ENCODE measurements around the gene TBC1D2. TPM values are rescaled to one million over a fixed set of nuclear protein-coding genes. Genes with fewer than 3 reads are reported as not detected.

TBC1D2 gene
- total and polyA plus RNA-seq, 2 donors (not counting 3 experiments of a cell fraction or from before 2014, with no cell fraction given), result 3.4 to 4.5 TPM

- Histone ChIP-seq H3K4me3 (replicated peaks in 1 of 3; ENCODE audit: insufficient read depth in 1 of 3, low read depth in 1 of 3, low read length in 3 of 3) (no peak overlapping the region), H3K36me3 (ENCODE audit: control insufficient read depth in 2 of 2, extremely low read depth in 1 of 2, insufficient read depth in 2 of 2, low read length in 2 of 2) (no peaks in the 10 kb centered on the region), H3K27me3 (ENCODE audit: control insufficient read depth in 2 of 2, insufficient read depth in 2 of 2, low read length in 2 of 2) (no peaks in the 10 kb centered on the region), H3K9me3 (replicated peaks; ENCODE audit: control insufficient read depth, insufficient read depth, low read length) (no peaks in the 10 kb centered on the region), H3K79me2 (ENCODE audit: control insufficient read depth, insufficient read depth, low read length) (no peaks in the 10 kb centered on the region), H3K4me2 (ENCODE audit: insufficient read depth, low read length) (no peak overlapping the region), H3K4me1 (ENCODE audit: control insufficient read depth, extremely low read depth, insufficient read depth, low read length) (no peaks in the 10 kb centered on the region), H3K9me1 (replicated peaks; ENCODE audit: control insufficient read depth, extremely low read depth, insufficient read depth, low read length) (no peaks in the 10 kb centered on the region), H3K27ac (ENCODE audit: insufficient read depth, low read depth, low read length) (no peak overlapping the region), H3K9ac (replicated peaks; ENCODE audit: extremely low read depth, insufficient read depth, low read length) (no peak overlapping the region), H2AFZ (ENCODE audit: low read depth, low read length) (no peak overlapping the region), H4K20me1 (replicated peaks; ENCODE audit: control insufficient read depth, extremely low read depth, insufficient read depth, low read length) (no peaks in the 10 kb centered on the region)
- intact Hi-C loops (cut with micrococcal nuclease), result loop anchor here (5.0 kb wide), 2 partner anchors 118 to 268 kb away; partner anchors contain the start of gene TRMO
- TF ChIP-seq, protein P1, sequence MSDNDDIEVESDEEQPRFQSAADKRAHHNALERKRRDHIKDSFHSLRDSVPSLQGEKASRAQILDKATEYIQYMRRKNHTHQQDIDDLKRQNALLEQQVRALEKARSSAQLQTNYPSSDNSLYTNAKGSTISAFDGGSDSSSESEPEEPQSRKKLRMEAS (IDR thresholded peaks at IDR 0.05; ENCODE audit: insufficient read depth, insufficient read length), result no peak
- TF ChIP-seq FOS (IDR thresholded peaks at IDR 0.05; ENCODE audit: borderline replicate concordance, insufficient read depth, low read length) (no peak), GATA2 (IDR thresholded peaks at IDR 0.05; ENCODE audit: insufficient read depth, insufficient read length, low read depth, low read length) (no peak), MYC (IDR thresholded peaks at IDR 0.05; ENCODE audit: low read depth, low read length) (no peak)
- ChIA-PET CTCF (interaction anchor here (1.2 kb wide), 1 partner anchor 70 kb away, joined by 6 read pairs; no protein-coding TSS in a partner anchor), POLR2A (no interaction called here)
- dilution Hi-C loops (cut with MboI; ENCODE audit: extremely low pct_ligation_motif_present, low sequenced_read_pairs), result no loop called here
- FAIRE-seq (no peak), DNase-seq (ENCODE audit: low read depth, low spot score) (no peak)
- no TSS peak for BruUV-seq (replicated peaks)
Observed at GRCh38 chr9:98190757-98191105, 64.7 kb downstream of the TBC1D2 start.

GRCh38 chr9:98189412-98189811 is 66.0 kb downstream of the TBC1D2 start:
- Histone ChIP-seq H3K4me1 (ENCODE audit: control insufficient read depth, extremely low read depth, insufficient read depth, low read length) (no peaks in the 10 kb centered on the region), H3K9ac (replicated peaks; ENCODE audit: extremely low read depth, insufficient read depth, low read length) (no peak overlapping the region), H3K4me3 (replicated peaks in 1 of 3; ENCODE audit: insufficient read depth in 1 of 3, low read depth in 1 of 3, low read length in 3 of 3) (no peak overlapping the region), H3K9me1 (replicated peaks; ENCODE audit: control insufficient read depth, extremely low read depth, insufficient read depth, low read length) (no peaks in the 10 kb centered on the region), H3K79me2 (ENCODE audit: control insufficient read depth, insufficient read depth, low read length) (no peaks in the 10 kb centered on the region), H3K36me3 (ENCODE audit: control insufficient read depth in 2 of 2, extremely low read depth in 1 of 2, insufficient read depth in 2 of 2, low read length in 2 of 2) (no peaks in the 10 kb centered on the region), H4K20me1 (replicated peaks; ENCODE audit: control insufficient read depth, extremely low read depth, insufficient read depth, low read length) (no peaks in the 10 kb centered on the region), H3K27ac (ENCODE audit: insufficient read depth, low read depth, low read length) (no peak overlapping the region), H3K27me3 (ENCODE audit: control insufficient read depth in 2 of 2, insufficient read depth in 2 of 2, low read length in 2 of 2) (no peaks in the 10 kb centered on the region), H3K9me3 (replicated peaks; ENCODE audit: control insufficient read depth, insufficient read depth, low read length) (no peaks in the 10 kb centered on the region), H2AFZ (ENCODE audit: low read depth, low read length) (no peak overlapping the region), H3K4me2 (ENCODE audit: insufficient read depth, low read length) (no peak overlapping the region)
- intact Hi-C loops (cut with micrococcal nuclease) (no loop called here), dilution Hi-C loops (cut with MboI; ENCODE audit: extremely low pct_ligation_motif_present, low sequenced_read_pairs) (no loop called here)
- no peak for FAIRE-seq
- ChIA-PET CTCF (interaction anchor here (0.9 to 1.4 kb wide), 4 partner anchors 11 to 596 kb away, joined by 3 read pairs; no protein-coding TSS in a partner anchor), POLR2A (interaction anchor here (0.6 kb wide), 1 partner anchor 29 kb away, joined by 3 read pairs; no protein-coding TSS in a partner anchor)
- TF ChIP-seq POLR2A (IDR thresholded peaks at IDR 0.05; ENCODE audit: low read depth, low read length) (no peak), MYC (IDR thresholded peaks at IDR 0.05; ENCODE audit: low read depth, low read length) (no peak)
- TF ChIP-seq, protein P1 (IDR thresholded peaks at IDR 0.05; ENCODE audit: insufficient read depth, insufficient read length), result no peak
- no TSS peak for BruUV-seq (replicated peaks)
- no peak for DNase-seq (ENCODE audit: low read depth, low spot score)

Measured in endothelial cell of umbilical vein (primary cell).